ENCODE results near the gene CHRNA7.

CHRNA7 gene

DNA sequence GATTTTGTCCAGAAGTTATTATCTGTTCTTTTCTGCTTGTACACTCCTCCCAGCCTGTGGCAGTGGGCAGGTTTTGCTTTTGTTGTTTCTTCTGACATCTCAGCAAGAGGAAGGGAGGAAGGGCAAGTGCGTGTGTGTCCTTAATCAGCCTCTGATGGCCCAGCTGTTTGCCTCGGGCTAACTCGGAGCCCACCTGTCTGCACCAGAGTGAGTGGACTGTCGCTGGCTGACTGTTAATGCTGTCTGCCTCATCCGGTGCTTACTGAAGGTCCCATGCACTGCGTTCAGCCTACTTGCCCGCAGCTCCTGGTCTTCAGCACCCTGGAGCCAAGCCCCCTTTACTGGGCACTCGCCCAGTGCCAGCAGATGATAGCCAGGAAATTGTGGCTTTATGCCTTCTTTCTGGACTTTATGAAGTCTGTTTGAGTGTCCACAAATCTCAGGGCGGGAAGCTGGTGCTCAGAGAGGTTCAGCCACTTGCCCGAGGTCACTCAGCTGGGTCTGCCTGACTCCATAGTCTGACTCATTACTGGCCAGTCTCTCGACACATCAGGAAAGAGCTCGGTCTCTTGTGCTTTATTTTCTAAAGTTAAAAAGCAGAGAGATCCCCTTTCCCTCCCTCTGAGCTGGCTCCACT is 89.5 kb downstream of the CHRNA7 start:
- Histone ChIP-seq H3K4ac (ENCODE audit: low read depth, low read length) (no peak overlapping the region), H3K9ac (ENCODE audit: low read length) (no peak overlapping the region), H3K27ac (ENCODE audit: low read depth, low read length) (no peak overlapping the region), H3K4me1 (ENCODE audit: control insufficient read depth, low read depth, low read length) (no peaks in the 10 kb centered on the region), H2BK5ac (ENCODE audit: low read length) (no peak overlapping the region), H2AK5ac (ENCODE audit: low read length) (no peak overlapping the region), H3K27me3 (ENCODE audit: insufficient read depth, low read length, poor library complexity) (no peaks in the 10 kb centered on the region), H3K79me2 (ENCODE audit: control insufficient read depth, insufficient read depth, low read length) (no peaks in the 10 kb centered on the region), H4K8ac (ENCODE audit: low read depth, low read length) (no peak overlapping the region), H2BK120ac (ENCODE audit: low read depth, low read length) (no peak overlapping the region), H3K79me1 (ENCODE audit: low read length) (no peaks in the 10 kb centered on the region), H3K4me3 (ENCODE audit: low read length) (no peak overlapping the region), H3K18ac (ENCODE audit: low read length) (no peak overlapping the region), H3K4me2 (ENCODE audit: low read length) (no peak overlapping the region), H2BK15ac (replicated peaks; ENCODE audit: low read depth) (no peak overlapping the region), H3K56ac (ENCODE audit: low read length) (no peak overlapping the region), H3K23ac (ENCODE audit: low read length) (no peak overlapping the region), H4K5ac (ENCODE audit: low read length) (no peak overlapping the region), H3K36me3 (ENCODE audit: control insufficient read depth, insufficient read depth, low read length) (no peaks in the 10 kb centered on the region)
- no CpG with 5 or more reads among the region's 12 CpGs for WGBS (ENCODE audit: extremely low coverage, insufficient coverage, low lambda C conversion rate)
- DNase-seq, result peak; percentile 16

DNA sequence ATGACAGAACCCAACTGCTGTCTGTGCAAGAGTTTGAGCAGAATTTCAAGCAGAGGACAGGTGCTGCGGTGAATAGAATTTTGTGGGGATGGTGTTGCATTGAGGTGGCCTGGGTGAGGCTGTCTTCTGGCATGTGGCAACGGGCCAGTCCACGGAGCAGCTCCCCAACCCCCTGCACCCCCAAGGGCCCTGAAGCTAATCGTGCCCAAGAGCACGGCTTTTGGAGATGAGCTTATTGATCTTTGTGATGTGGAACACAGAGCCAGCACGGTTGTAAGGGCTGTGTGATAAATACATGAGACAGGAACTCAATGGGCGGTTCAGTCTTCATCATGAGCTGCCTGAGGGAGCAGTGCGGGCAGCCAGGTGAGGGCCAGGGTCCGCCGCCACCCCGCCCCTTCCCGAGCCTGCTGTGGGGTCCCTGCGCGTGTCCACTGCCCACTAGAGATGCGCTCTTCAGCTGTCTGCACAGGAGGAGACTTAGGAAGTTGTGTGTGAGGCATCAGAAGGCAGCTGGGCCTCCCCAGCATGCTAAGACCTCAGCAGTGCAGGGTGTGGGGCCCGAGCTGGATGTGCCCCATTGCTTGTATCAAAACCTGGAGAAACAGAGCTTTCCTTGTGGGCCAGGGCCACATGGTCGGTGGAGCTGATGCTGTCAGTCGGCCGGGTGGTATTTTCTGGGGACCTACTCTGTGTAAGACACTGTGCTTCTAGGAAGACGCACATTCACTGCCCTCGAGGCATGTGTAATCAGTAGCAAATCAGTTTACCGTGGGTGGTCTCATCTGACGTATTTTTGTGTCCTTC is 90.5 kb downstream of the CHRNA7 start:
- Histone ChIP-seq H3K4me2 (ENCODE audit: low read length) (no peak overlapping the region), H2BK15ac (replicated peaks; ENCODE audit: low read depth) (no peak overlapping the region), H3K4me1 (ENCODE audit: control insufficient read depth, low read depth, low read length) (peaks cover 3% of the 10 kb centered on the region), H3K4me3 (ENCODE audit: low read length) (no peak overlapping the region), H3K79me2 (ENCODE audit: control insufficient read depth, insufficient read depth, low read length) (no peaks in the 10 kb centered on the region), H3K23ac (ENCODE audit: low read length) (no peak overlapping the region), H3K79me1 (ENCODE audit: low read length) (no peaks in the 10 kb centered on the region), H3K27me3 (ENCODE audit: insufficient read depth, low read length, poor library complexity) (no peaks in the 10 kb centered on the region), H3K18ac (ENCODE audit: low read length) (no peak overlapping the region), H4K8ac (ENCODE audit: low read depth, low read length) (no peak overlapping the region), H3K27ac (ENCODE audit: low read depth, low read length) (no peak overlapping the region), H2BK120ac (ENCODE audit: low read depth, low read length) (no peak overlapping the region), H4K5ac (ENCODE audit: low read length) (no peak overlapping the region), H3K56ac (ENCODE audit: low read length) (no peak overlapping the region), H3K36me3 (ENCODE audit: control insufficient read depth, insufficient read depth, low read length) (no peaks in the 10 kb centered on the region), H2AK5ac (ENCODE audit: low read length) (no peak overlapping the region), H3K9ac (ENCODE audit: low read length) (no peak overlapping the region), H2BK5ac (ENCODE audit: low read length) (no peak overlapping the region), H3K4ac (ENCODE audit: low read depth, low read length) (no peak overlapping the region)
- no peak for DNase-seq
- no CpG with 5 or more reads among the region's 23 CpGs for WGBS (ENCODE audit: extremely low coverage, insufficient coverage, low lambda C conversion rate)

DNA sequence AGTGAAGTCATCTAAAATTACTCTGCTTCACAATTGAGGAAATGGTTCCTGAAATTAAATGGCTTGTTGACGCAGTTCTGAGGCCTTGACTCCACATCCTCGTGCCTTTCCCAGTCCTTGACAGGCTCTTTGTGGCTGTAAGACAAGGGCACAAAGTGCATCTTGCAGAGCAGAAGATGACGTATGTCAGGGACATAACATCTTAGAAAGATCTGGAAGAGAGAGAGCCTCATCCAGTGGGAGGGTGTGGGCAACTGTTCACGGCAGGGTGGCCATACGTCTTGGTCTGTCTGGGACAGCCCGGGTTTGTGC is 91.0 kb downstream of the CHRNA7 start:
- WGBS (ENCODE audit: extremely low coverage, insufficient coverage, low lambda C conversion rate), result no CpG with 5 or more reads among the region's 6 CpGs
- Histone ChIP-seq H2BK5ac (ENCODE audit: low read length) (no peak overlapping the region), H3K4me3 (ENCODE audit: low read length) (no peak overlapping the region), H3K79me2 (ENCODE audit: control insufficient read depth, insufficient read depth, low read length) (no peaks in the 10 kb centered on the region), H3K27ac (ENCODE audit: low read depth, low read length) (no peak overlapping the region), H4K8ac (ENCODE audit: low read depth, low read length) (no peak overlapping the region), H3K4ac (ENCODE audit: low read depth, low read length) (no peak overlapping the region), H2BK120ac (ENCODE audit: low read depth, low read length) (no peak overlapping the region), H3K79me1 (ENCODE audit: low read length) (no peaks in the 10 kb centered on the region), H2AK5ac (ENCODE audit: low read length) (no peak overlapping the region), H3K9ac (ENCODE audit: low read length) (no peak overlapping the region), H2BK15ac (replicated peaks; ENCODE audit: low read depth) (no peak overlapping the region), H3K27me3 (ENCODE audit: insufficient read depth, low read length, poor library complexity) (no peaks in the 10 kb centered on the region), H3K4me1 (ENCODE audit: control insufficient read depth, low read depth, low read length) (peaks cover 3% of the 10 kb centered on the region), H3K4me2 (ENCODE audit: low read length) (no peak overlapping the region), H3K18ac (ENCODE audit: low read length) (no peak overlapping the region), H3K36me3 (ENCODE audit: control insufficient read depth, insufficient read depth, low read length) (no peaks in the 10 kb centered on the region), H3K56ac (ENCODE audit: low read length) (no peak overlapping the region), H3K23ac (ENCODE audit: low read length) (no peak overlapping the region), H4K5ac (ENCODE audit: low read length) (no peak overlapping the region)
- no peak for DNase-seq

DNA sequence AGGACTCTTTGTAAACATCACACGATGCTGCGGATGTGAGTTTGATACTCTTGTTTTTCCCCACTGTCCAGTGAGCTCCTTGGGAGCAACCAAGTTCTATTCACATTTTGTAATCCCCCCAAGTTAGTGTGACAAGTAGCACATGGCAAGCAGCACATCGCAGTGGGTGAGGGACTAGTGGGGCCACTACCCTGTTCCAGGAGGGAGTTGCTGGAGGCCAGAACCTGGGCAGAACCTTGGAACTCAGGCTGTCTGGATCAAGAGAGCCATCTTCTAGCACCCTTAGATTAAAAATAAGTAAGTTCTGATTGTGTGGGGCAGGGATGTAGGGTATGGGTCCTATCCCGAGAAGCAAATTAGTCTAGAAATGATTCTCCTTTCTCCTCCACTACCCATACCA is 91.7 kb downstream of the CHRNA7 start:
- no peaks in the 10 kb centered on the region for H3K27me3 ChIP-seq (ENCODE audit: insufficient read depth, low read length, poor library complexity)
- H2BK120ac ChIP-seq (ENCODE audit: low read depth, low read length), result no peak overlapping the region
- H4K5ac ChIP-seq (ENCODE audit: low read length), result no peak overlapping the region
- H3K36me3 ChIP-seq (ENCODE audit: control insufficient read depth, insufficient read depth, low read length), result no peaks in the 10 kb centered on the region
- no peak overlapping the region for H3K27ac ChIP-seq (ENCODE audit: low read depth, low read length)
- H3K9ac ChIP-seq (ENCODE audit: low read length), result no peak overlapping the region
- no peak overlapping the region for H3K18ac ChIP-seq (ENCODE audit: low read length)
- H3K56ac ChIP-seq (ENCODE audit: low read length), result no peak overlapping the region
- no peak overlapping the region for H4K8ac ChIP-seq (ENCODE audit: low read depth, low read length)
- no peak overlapping the region for H2BK15ac ChIP-seq (replicated peaks; ENCODE audit: low read depth)
- no peak overlapping the region for H2AK5ac ChIP-seq (ENCODE audit: low read length)
- H3K4me2 ChIP-seq (ENCODE audit: low read length), result no peak overlapping the region
- DNase-seq, result no peak
- peaks cover 3% of the 10 kb centered on the region for H3K4me1 ChIP-seq (ENCODE audit: control insufficient read depth, low read depth, low read length)
- H3K79me2 ChIP-seq (ENCODE audit: control insufficient read depth, insufficient read depth, low read length), result no peaks in the 10 kb centered on the region
- H2BK5ac ChIP-seq (ENCODE audit: low read length), result no peak overlapping the region
- H3K23ac ChIP-seq (ENCODE audit: low read length), result no peak overlapping the region
- no peak overlapping the region for H3K4me3 ChIP-seq (ENCODE audit: low read length)
- no peaks in the 10 kb centered on the region for H3K79me1 ChIP-seq (ENCODE audit: low read length)
- H3K4ac ChIP-seq (ENCODE audit: low read depth, low read length), result no peak overlapping the region
- WGBS (ENCODE audit: extremely low coverage, insufficient coverage, low lambda C conversion rate), result no CpG with 5 or more reads among the region's 4 CpGs

DNA sequence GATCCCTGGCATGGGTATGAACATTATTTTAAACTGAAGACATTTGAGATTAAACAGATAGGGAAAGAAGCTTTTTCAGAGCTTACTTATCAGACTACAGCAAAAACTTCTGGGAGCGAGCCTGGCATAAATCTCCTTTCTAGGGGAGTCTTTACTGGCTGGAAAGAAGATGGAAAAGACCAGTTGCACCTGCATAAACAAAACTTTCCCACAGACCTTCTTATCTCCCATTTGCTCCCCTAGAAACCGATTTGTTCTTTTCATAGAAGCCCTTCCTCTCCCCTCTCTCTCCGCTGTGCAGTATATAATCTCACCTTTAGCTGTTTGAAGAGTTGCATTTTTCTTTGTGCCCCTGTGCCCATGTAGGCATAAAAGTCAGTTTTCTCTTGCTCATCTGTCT is 93.2 kb downstream of the CHRNA7 start:
- no peak overlapping the region for H3K4ac ChIP-seq (ENCODE audit: low read depth, low read length)
- H3K56ac ChIP-seq (ENCODE audit: low read length), result no peak overlapping the region
- H3K4me3 ChIP-seq (ENCODE audit: low read length), result no peak overlapping the region
- no CpG with 5 or more reads among the region's 3 CpGs for WGBS (ENCODE audit: extremely low coverage, insufficient coverage, low lambda C conversion rate)
- H3K27ac ChIP-seq (ENCODE audit: low read depth, low read length), result no peak overlapping the region
- no peak overlapping the region for H3K23ac ChIP-seq (ENCODE audit: low read length)
- DNase-seq, result no peak
- H4K8ac ChIP-seq (ENCODE audit: low read depth, low read length), result no peak overlapping the region
- peaks cover 3% of the 10 kb centered on the region for H3K4me1 ChIP-seq (ENCODE audit: control insufficient read depth, low read depth, low read length)
- H3K79me1 ChIP-seq (ENCODE audit: low read length), result no peaks in the 10 kb centered on the region
- no peak overlapping the region for H3K9ac ChIP-seq (ENCODE audit: low read length)
- no peak overlapping the region for H2BK5ac ChIP-seq (ENCODE audit: low read length)
- H3K27me3 ChIP-seq (ENCODE audit: insufficient read depth, low read length, poor library complexity), result no peaks in the 10 kb centered on the region
- no peak overlapping the region for H2BK120ac ChIP-seq (ENCODE audit: low read depth, low read length)
- H2AK5ac ChIP-seq (ENCODE audit: low read length), result no peak overlapping the region
- H3K36me3 ChIP-seq (ENCODE audit: control insufficient read depth, insufficient read depth, low read length), result no peaks in the 10 kb centered on the region
- no peak overlapping the region for H3K4me2 ChIP-seq (ENCODE audit: low read length)
- no peaks in the 10 kb centered on the region for H3K79me2 ChIP-seq (ENCODE audit: control insufficient read depth, insufficient read depth, low read length)
- H3K18ac ChIP-seq (ENCODE audit: low read length), result no peak overlapping the region
- no peak overlapping the region for H4K5ac ChIP-seq (ENCODE audit: low read length)
- H2BK15ac ChIP-seq (replicated peaks; ENCODE audit: low read depth), result no peak overlapping the region

DNA sequence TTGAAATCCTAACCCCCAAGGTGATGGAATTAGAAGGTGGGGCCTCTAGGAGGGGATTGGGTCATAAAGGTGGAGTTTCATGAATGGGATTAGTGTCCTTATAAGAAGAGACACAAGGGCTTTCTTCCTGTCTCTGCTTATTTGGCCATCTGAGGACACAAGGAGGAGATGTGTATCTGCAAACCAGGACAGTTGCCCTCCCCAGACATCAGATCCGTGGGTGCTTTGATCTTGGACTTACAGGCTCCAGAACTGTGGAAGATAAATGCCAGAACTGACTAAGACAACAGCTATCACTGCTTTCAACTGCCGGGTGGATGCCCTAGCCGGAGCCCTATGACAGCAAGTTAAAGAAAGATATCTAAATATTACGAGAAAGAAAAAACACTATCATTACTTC is 94.4 kb downstream of the CHRNA7 start:
- Histone ChIP-seq H3K79me2 (ENCODE audit: control insufficient read depth, insufficient read depth, low read length) (no peaks in the 10 kb centered on the region), H3K9ac (ENCODE audit: low read length) (no peak overlapping the region), H3K4ac (ENCODE audit: low read depth, low read length) (no peak overlapping the region), H3K4me3 (ENCODE audit: low read length) (no peak overlapping the region), H2BK15ac (replicated peaks; ENCODE audit: low read depth) (no peak overlapping the region), H3K23ac (ENCODE audit: low read length) (no peak overlapping the region), H2BK5ac (ENCODE audit: low read length) (no peak overlapping the region), H3K27ac (ENCODE audit: low read depth, low read length) (no peak overlapping the region), H3K56ac (ENCODE audit: low read length) (no peak overlapping the region), H3K79me1 (ENCODE audit: low read length) (no peaks in the 10 kb centered on the region), H4K8ac (ENCODE audit: low read depth, low read length) (no peak overlapping the region), H4K5ac (ENCODE audit: low read length) (no peak overlapping the region), H2AK5ac (ENCODE audit: low read length) (no peak overlapping the region), H3K27me3 (ENCODE audit: insufficient read depth, low read length, poor library complexity) (no peaks in the 10 kb centered on the region), H3K4me1 (ENCODE audit: control insufficient read depth, low read depth, low read length) (peaks cover 3% of the 10 kb centered on the region), H3K36me3 (ENCODE audit: control insufficient read depth, insufficient read depth, low read length) (no peaks in the 10 kb centered on the region), H3K4me2 (ENCODE audit: low read length) (no peak overlapping the region), H3K18ac (ENCODE audit: low read length) (no peak overlapping the region), H2BK120ac (ENCODE audit: low read depth, low read length) (no peak overlapping the region)
- peak; percentile 21 for DNase-seq
- no CpG with 5 or more reads among the region's 4 CpGs for WGBS (ENCODE audit: extremely low coverage, insufficient coverage, low lambda C conversion rate)
